MM.1S (cell line): ENCODE measurements around the gene THRB.
A peak's percentile ranks its signal among the peaks of the same experiment; 100 is the strongest.

ENCODE experiments used
- DNase-seq: peaks from one replicate; pipeline ENCODE4 v3.0.0-alpha.2; 2015
- H2AFZ ChIP-seq: fragments of 300-600 bp; sonication (generic); 2 replicates; pipeline ENCODE4 v1.6.0; 2016; ENCODE audit warnings: antibody characterized with exemption, low read length
- H3F3A ChIP-seq: fragments of 300-600 bp; sonication (generic); 2 replicates; pipeline ENCODE4 v1.6.1; 2016; ENCODE audit warnings: mild to moderate bottlenecking, antibody characterized with exemption, low read length, moderate library complexity, mixed read lengths; ENCODE audit not compliant: insufficient read depth
- H3K27ac ChIP-seq: fragments of 300-600 bp; sonication (generic); 2 replicates; pipeline ENCODE4 v1.5.1; 2016; ENCODE audit warnings: mild to moderate bottlenecking, low read length
- H3K27me3 ChIP-seq: fragments of 300-600 bp; sonication (generic); replicated peaks from 2 replicates; pipeline ENCODE4 v1.6.0; 2016; ENCODE audit warnings: low read length; ENCODE audit not compliant: insufficient read depth
- H3K36me3 ChIP-seq: fragments of 300-600 bp; sonication (generic); replicated peaks from 2 replicates; pipeline ENCODE4 v1.6.1; 2016; ENCODE audit warnings: mild to moderate bottlenecking, low read length, mixed read lengths; ENCODE audit not compliant: insufficient read depth
- H3K4me1 ChIP-seq: fragments of 300-600 bp; sonication (generic); 2 replicates; pipeline ENCODE4 v1.6.1; 2016; ENCODE audit warnings: low read length, mixed read lengths
- H3K4me2 ChIP-seq: fragments of 300-600 bp; sonication (generic); 2 replicates; pipeline ENCODE4 v1.6.0; 2016; ENCODE audit warnings: low read depth, low read length
- H3K4me3 ChIP-seq: fragments of 300-600 bp; sonication (generic); 2 replicates; pipeline ENCODE4 v1.5.1; 2016; ENCODE audit warnings: low read length, mixed read lengths
- H3K79me2 ChIP-seq: fragments of 300-600 bp; sonication (generic); 2 replicates; pipeline ENCODE4 v1.6.1; 2016; ENCODE audit warnings: mixed run types, low read length, mixed read lengths
- H3K9ac ChIP-seq: fragments of 300-600 bp; sonication (generic); 2 replicates; pipeline ENCODE4 v1.6.1; 2016; ENCODE audit warnings: low read length, mixed read lengths
- H3K9me2 ChIP-seq: fragments of 300-600 bp; sonication (generic); replicated peaks from 2 replicates; pipeline ENCODE4 v1.6.1; 2016; ENCODE audit warnings: mild to moderate bottlenecking, low read length, mixed read lengths; ENCODE audit not compliant: insufficient read depth
- H3K9me3 ChIP-seq: fragments of 300-600 bp; sonication (generic); replicated peaks from 2 replicates; pipeline ENCODE4 v1.6.1; 2016; ENCODE audit warnings: mild to moderate bottlenecking, low read length, mixed read lengths; ENCODE audit not compliant: insufficient read depth
- H4K20me1 ChIP-seq: fragments of 300-600 bp; sonication (generic); 2 replicates; pipeline ENCODE4 v1.6.1; 2016; ENCODE audit warnings: mild to moderate bottlenecking, low read length, moderate library complexity, mixed read lengths; ENCODE audit not compliant: insufficient read depth
- CTCF ChIP-seq: fragments of 300-600 bp; sonication (generic); IDR thresholded peaks from 2 replicates; pipeline ENCODE4 v1.5.1; 2016; ENCODE audit warnings: antibody characterized with exemption, low read length, mixed read lengths
- EZH2 ChIP-seq: fragments of 300-600 bp; sonication (generic); optimal IDR thresholded peaks from 2 replicates; pipeline ENCODE3; 2017; ENCODE audit warnings: low read depth, mild to moderate bottlenecking, antibody characterized with exemption, low read length, mixed read lengths
- EZH2phosphoT487 ChIP-seq: fragments of 300-600 bp; sonication (generic); IDR thresholded peaks from 2 replicates; pipeline ENCODE4 v1.6.1; 2018; ENCODE audit warnings: antibody characterized with exemption, low read length

Gene THRB

GRCh38 chr3:24497942-24498341 is 3.3 kb upstream of the THRB start:
- H3K9me3 ChIP-seq = no peaks in the 10 kb centered on the region
- H3K27ac ChIP-seq = no peak overlapping the region
- 0 out of 2 replicates have a peak, but pooled peaks cover under 1% of the 10 kb centered on the region for H3K4me1 ChIP-seq
- no peak overlapping the region for H2AFZ ChIP-seq
- H3K4me3 ChIP-seq = no peak overlapping the region
- H4K20me1 ChIP-seq = no peaks in the 10 kb centered on the region
- no peaks in the 10 kb centered on the region for H3K79me2 ChIP-seq
- no peak for DNase-seq
- no peaks in the 10 kb centered on the region for H3K36me3 ChIP-seq
- H3F3A ChIP-seq = 0 out of 2 replicates have a peak, but pooled peaks cover under 1% of the 10 kb centered on the region
- TF ChIP-seq EZH2 (no peak), EZH2phosphoT487 (no peak), CTCF (no peak)
- no peaks in the 10 kb centered on the region for H3K9me2 ChIP-seq
- no peak overlapping the region for H3K4me2 ChIP-seq
- H3K27me3 ChIP-seq = peaks cover 17% of the 10 kb centered on the region; the same call in 1 of the 2 replicates
- H3K9ac ChIP-seq = no peak overlapping the region

- DNase-seq = peak; percentile 41
- TF ChIP-seq EZH2phosphoT487 (no peak), CTCF (peak; percentile 52)
- Histone ChIP-seq H3K27me3 (peaks cover 17% of the 10 kb centered on the region; the same call in 1 of the 2 replicates), H4K20me1 (no peaks in the 10 kb centered on the region), H3K36me3 (no peaks in the 10 kb centered on the region), H3K79me2 (no peaks in the 10 kb centered on the region), H3K4me3 (no peak overlapping the region), H3K27ac (no peak overlapping the region), H2AFZ (no peak overlapping the region), H3K9ac (no peak overlapping the region), H3K4me1 (no peaks in the 10 kb centered on the region), H3K4me2 (no peak overlapping the region), H3K9me3 (no peaks in the 10 kb centered on the region), H3F3A (no peaks in the 10 kb centered on the region), H3K9me2 (no peaks in the 10 kb centered on the region)
Measured at GRCh38 chr3:24496529-24497482, 2.2 kb upstream of the THRB start.

- no peaks in the 10 kb centered on the region for H3K9me2 ChIP-seq
- peak overlapping the region; percentile 70 for H3K4me3 ChIP-seq
- no peaks in the 10 kb centered on the region for H3K36me3 ChIP-seq
- H3K27me3 ChIP-seq = peaks cover 17% of the 10 kb centered on the region; the same call in 1 of the 2 replicates
- H3K4me2 ChIP-seq = peak overlapping the region; percentile 88
- H3K9ac ChIP-seq = no peak overlapping the region; the same call in 1 of the 2 replicates
- no peaks in the 10 kb centered on the region for H3K79me2 ChIP-seq
- H3F3A ChIP-seq = no peaks in the 10 kb centered on the region
- H2AFZ ChIP-seq = peak overlapping the region; percentile 89
- H3K27ac ChIP-seq = no peak overlapping the region
- DNase-seq = no peak
- no peaks in the 10 kb centered on the region for H3K4me1 ChIP-seq
- TF ChIP-seq EZH2 (no peak), CTCF (no peak; the same call in 1 of the 2 replicates), EZH2phosphoT487 (no peak)
- H4K20me1 ChIP-seq = no peaks in the 10 kb centered on the region
- no peaks in the 10 kb centered on the region for H3K9me3 ChIP-seq
Measured at GRCh38 chr3:24495326-24495994, 810 bp upstream of the THRB start.
